Ramos (cell line): Measurements from ENCODE around the gene PTH.

Experiments
- in situ Hi-C: fragments of 300-500 bp; cut with MboI; formaldehyde crosslinking; loops from one replicate; pipeline ENCODE4 v1.14.3; 2022; ENCODE audit warnings: low sequenced_read_pairs; ENCODE audit not compliant: unreplicated experiment

Gene PTH

GRCh38 chr11:13450832-13451397 is 44.9 kb downstream of the PTH start:
- in situ Hi-C loops, result no loop called here

- in situ Hi-C loops, result no loop called here
These were observed 46.3 kb downstream of the PTH start for GRCh38 chr11:13449522-13449921.

GRCh38 chr11:13448876-13449275 is 46.9 kb downstream of the PTH start:
- in situ Hi-C loops, result no loop called here

- in situ Hi-C loops, result no loop called here
These were observed 49.4 kb downstream of the PTH start for GRCh38 chr11:13446444-13446843.

DNA sequence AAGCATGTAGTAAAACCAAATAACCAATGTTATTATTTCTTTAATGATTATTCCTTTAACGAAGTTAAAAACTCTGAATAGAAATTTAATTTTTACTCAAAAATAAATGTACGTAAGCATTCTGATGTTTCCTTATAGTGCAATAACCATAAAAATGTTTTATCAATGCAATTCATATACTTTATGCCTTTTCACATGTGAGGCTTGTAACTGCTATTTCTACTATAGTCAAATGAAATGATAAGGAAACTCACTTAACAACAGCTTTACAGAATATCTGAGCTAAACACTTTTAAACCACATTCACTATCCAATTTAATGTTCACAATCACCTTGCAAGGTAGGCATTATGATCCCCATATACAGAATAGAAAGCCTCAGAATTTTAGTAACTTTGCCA is 50.2 kb downstream of the PTH start:
- in situ Hi-C loops, result no loop called here
